Mononuclear cell (primary cell): Measurements from ENCODE around the gene TMEM132C. TPM values are rescaled to one million over a fixed set of nuclear protein-coding genes. Genes with fewer than 3 reads are reported as not detected.

ENCODE experiments used
- H3K27me3 ChIP-seq: 2 replicates; pipeline ENCODE4 v1.6.0; 2011; ENCODE audit warnings: low read length, control low read depth; ENCODE audit not compliant: insufficient read depth
- H3K4me1 ChIP-seq: 2 replicates; pipeline ENCODE4 v1.5.1; 2011; ENCODE audit warnings: mild to moderate bottlenecking, low read length, control low read depth; ENCODE audit not compliant: insufficient read depth
- H3K4me3 ChIP-seq: 2 replicates; pipeline ENCODE4 v1.5.1; 2011; ENCODE audit warnings: mild to moderate bottlenecking, low read length, moderate library complexity
- H3K9me3 ChIP-seq: 2 replicates; pipeline ENCODE4 v1.5.1; 2011; ENCODE audit warnings: low read depth, mild to moderate bottlenecking, control low read depth, low read length
- total RNA-seq: library from RNA; depleted of rRNA; stranded (reverse); fragments of >200 nt; gene quantifications from one replicate; pipeline ENCODE4 v1.2.3, GENCODE V29; 2012

Gene TMEM132C
- total RNA-seq, 1 donor = under 0.01 TPM

GRCh38 chr12:128394137-128394536 lies 127.2 kb downstream of the TMEM132C start:
- Histone ChIP-seq H3K9me3 (no peaks in the 10 kb centered on the region), H3K4me1 (no peaks in the 10 kb centered on the region), H3K27me3 (no peaks in the 10 kb centered on the region), H3K4me3 (no peak overlapping the region)

GRCh38 chr12:128399253-128399652 lies 132.3 kb downstream of the TMEM132C start:
- no peaks in the 10 kb centered on the region for H3K27me3 ChIP-seq
- H3K4me1 ChIP-seq = no peaks in the 10 kb centered on the region
- H3K9me3 ChIP-seq = no peaks in the 10 kb centered on the region
- no peak overlapping the region for H3K4me3 ChIP-seq

GRCh38 chr12:128402486-128403243 lies 135.7 kb downstream of the TMEM132C start:
- no peak overlapping the region for H3K4me3 ChIP-seq
- no peaks in the 10 kb centered on the region for H3K27me3 ChIP-seq
- no peaks in the 10 kb centered on the region for H3K4me1 ChIP-seq
- H3K9me3 ChIP-seq = no peaks in the 10 kb centered on the region

- no peaks in the 10 kb centered on the region for H3K9me3 ChIP-seq
- H3K4me1 ChIP-seq = no peaks in the 10 kb centered on the region
- no peaks in the 10 kb centered on the region for H3K27me3 ChIP-seq
- H3K4me3 ChIP-seq = no peak overlapping the region
These were observed 141.7 kb downstream of the TMEM132C start for GRCh38 chr12:128408669-128409068.

- H3K4me1 ChIP-seq = no peaks in the 10 kb centered on the region
- no peaks in the 10 kb centered on the region for H3K9me3 ChIP-seq
- H3K4me3 ChIP-seq = no peak overlapping the region
- H3K27me3 ChIP-seq = no peaks in the 10 kb centered on the region
These were observed 148.1 kb downstream of the TMEM132C start for GRCh38 chr12:128415036-128415560.

- no peaks in the 10 kb centered on the region for H3K9me3 ChIP-seq
- no peak overlapping the region for H3K4me3 ChIP-seq
- H3K4me1 ChIP-seq = no peaks in the 10 kb centered on the region
- no peaks in the 10 kb centered on the region for H3K27me3 ChIP-seq
These were observed 152.0 kb downstream of the TMEM132C start for GRCh38 chr12:128418944-128419343.

- H3K4me3 ChIP-seq = no peak overlapping the region
- no peaks in the 10 kb centered on the region for H3K27me3 ChIP-seq
- H3K4me1 ChIP-seq = no peaks in the 10 kb centered on the region
- no peaks in the 10 kb centered on the region for H3K9me3 ChIP-seq
These were observed 153.2 kb downstream of the TMEM132C start for GRCh38 chr12:128420163-128420562.

- Histone ChIP-seq H3K4me1 (no peaks in the 10 kb centered on the region), H3K27me3 (no peaks in the 10 kb centered on the region), H3K4me3 (no peak overlapping the region), H3K9me3 (no peaks in the 10 kb centered on the region)
These were observed 154.4 kb downstream of the TMEM132C start for GRCh38 chr12:128421375-128421774.

GRCh38 chr12:128423205-128423604 lies 156.2 kb downstream of the TMEM132C start:
- Histone ChIP-seq H3K27me3 (no peaks in the 10 kb centered on the region), H3K9me3 (no peaks in the 10 kb centered on the region), H3K4me1 (no peaks in the 10 kb centered on the region), H3K4me3 (no peak overlapping the region)

GRCh38 chr12:128424931-128425431 lies 158.0 kb downstream of the TMEM132C start:
- H3K9me3 ChIP-seq = no peaks in the 10 kb centered on the region
- H3K4me3 ChIP-seq = no peak overlapping the region
- no peaks in the 10 kb centered on the region for H3K4me1 ChIP-seq
- no peaks in the 10 kb centered on the region for H3K27me3 ChIP-seq

- Histone ChIP-seq H3K9me3 (no peaks in the 10 kb centered on the region), H3K27me3 (no peaks in the 10 kb centered on the region), H3K4me3 (no peak overlapping the region), H3K4me1 (no peaks in the 10 kb centered on the region)
These were observed 158.8 kb downstream of the TMEM132C start for GRCh38 chr12:128425666-128426331.

- Histone ChIP-seq H3K4me1 (no peaks in the 10 kb centered on the region), H3K4me3 (no peak overlapping the region), H3K9me3 (no peaks in the 10 kb centered on the region), H3K27me3 (no peaks in the 10 kb centered on the region)
These were observed 159.5 kb downstream of the TMEM132C start for GRCh38 chr12:128426511-128426910.

- Histone ChIP-seq H3K9me3 (no peaks in the 10 kb centered on the region), H3K4me1 (no peaks in the 10 kb centered on the region), H3K4me3 (no peak overlapping the region), H3K27me3 (no peaks in the 10 kb centered on the region)
These were observed 172.8 kb downstream of the TMEM132C start for GRCh38 chr12:128439796-128440195.

GRCh38 chr12:128442096-128442495 lies 175.1 kb downstream of the TMEM132C start:
- H3K4me3 ChIP-seq = no peak overlapping the region
- no peaks in the 10 kb centered on the region for H3K9me3 ChIP-seq
- no peaks in the 10 kb centered on the region for H3K4me1 ChIP-seq
- H3K27me3 ChIP-seq = no peaks in the 10 kb centered on the region

- no peaks in the 10 kb centered on the region for H3K4me1 ChIP-seq
- H3K27me3 ChIP-seq = no peaks in the 10 kb centered on the region
- no peak overlapping the region for H3K4me3 ChIP-seq
- H3K9me3 ChIP-seq = no peaks in the 10 kb centered on the region
These were observed 177.6 kb downstream of the TMEM132C start for GRCh38 chr12:128444598-128444997.
